Gastrocnemius medialis (tissue), 4 donors: ENCODE measurements around the gene WWOX. TPM values are rescaled to one million over a fixed set of nuclear protein-coding genes. Genes with fewer than 3 reads are reported as not detected.

Experiments used
- ATAC-seq, 2 donors: fragments of 150-250 bp; one replicate each; pipeline ENCODE4 v1.9.1; 2016
- DNase-seq, 2 donors: peaks; one replicate each; pipeline ENCODE4 v3.0.0-alpha.2; 2019
- H3K27ac ChIP-seq, 4 donors: fragments of 200-600 bp; sonication (generic); 1 replicate in 1 of 4; 2 replicates in 3 of 4; pipeline ENCODE4 v1.5.1; 2016 to 2018; ENCODE audit warnings: mild to moderate bottlenecking in 2 of 4, moderate library complexity in 1 of 4
- H3K27me3 ChIP-seq, 3 donors: fragments of 200-600 bp; sonication (generic) in 2 of 3; 1 replicate in 1 of 3; 2 replicates in 2 of 3; pipeline versions ENCODE4 v1.5.1 to v1.6.0; 2016 to 2019; ENCODE audit warnings: mild to moderate bottlenecking in 1 of 3, moderate library complexity in 1 of 3
- H3K36me3 ChIP-seq, 2 donors: fragments of 200-600 bp; sonication (generic) in 1 of 2; one replicate each; pipeline ENCODE4 v1.5.1; 2017 to 2018
- H3K4me1 ChIP-seq, 2 donors: fragments of 200-600 bp; sonication (generic) in 1 of 2; one replicate each; pipeline ENCODE4 v1.5.1; 2016 to 2017; ENCODE audit warnings: mild to moderate bottlenecking in 2 of 2
- H3K4me3 ChIP-seq, 4 donors: fragments of 200-600 bp; sonication (generic) in 3 of 4; 1 replicate in 1 of 4; 2 replicates in 3 of 4; pipeline ENCODE4 v1.5.1; 2016 to 2019; ENCODE audit warnings: mild to moderate bottlenecking in 2 of 4
- H3K9me3 ChIP-seq, 3 donors: fragments of 200-600 bp; sonication (generic) in 2 of 3; 1 replicate in 1 of 3; 2 replicates in 2 of 3; pipeline ENCODE4 v1.5.1; 2016 to 2019
- POLR2A ChIP-seq, 2 donors: fragments of 450-650 bp; IDR thresholded peaks; one replicate each; pipeline ENCODE4 v1.6.1; 2017; ENCODE audit warnings: antibody characterized with exemption in 2 of 2, mild to moderate bottlenecking in 2 of 2, moderate library complexity in 2 of 2
- in situ Hi-C, 4 donors: fragments of 200-750 bp; cut with MboI; loops; one replicate each; pipeline versions ENCODE4 v1.15.0 to v1.8.0; 2017; ENCODE audit warnings: low sequenced_read_pairs in 4 of 4
- intact Hi-C: fragments of 100-400 bp; cut with DNase I; formaldehyde crosslinking; loops from one replicate; pipeline ENCODE4 v1.15.1; 2023; ENCODE audit warnings: low total_unique reads
- total RNA-seq, 4 donors: library from RNA; depleted of rRNA; stranded (reverse); fragments of >200 nt; gene quantifications; one replicate each; pipeline versions ENCODE4 v1.1.0 to v1.2.3, GENCODE V29; 2016
- TF ChIP-seq, protein P1 (sequence below), 5 experiments: fragments of 450-650 bp in 3 of 5; fragments of 200-600 bp in 2 of 5; sonication (generic) in 2 of 5; IDR thresholded peaks in 4 of 5; conservative IDR thresholded peaks in 1 of 5; 1 replicate in 4 of 5; 2 replicates in 1 of 5; pipeline ENCODE4 v1.5.1; 2016 to 2019; ENCODE audit warnings: antibody characterized with exemption in 5 of 5, mild to moderate bottlenecking in 3 of 5, moderate library complexity in 3 of 5

WWOX gene
- total RNA-seq, 4 donors from 2014 or later = 3.3 to 13.0 (median 6.0) TPM

GRCh38 chr16:78619811-78620210 lies 520.4 kb downstream of the WWOX start:
- intact Hi-C loops = loop anchor here (10.0 kb wide), 1 partner anchor 155 kb away; no protein-coding TSS in a partner anchor
- TF ChIP-seq POLR2A (IDR thresholded peaks at IDR 0.05) = no peak
- TF ChIP-seq, protein P1, sequence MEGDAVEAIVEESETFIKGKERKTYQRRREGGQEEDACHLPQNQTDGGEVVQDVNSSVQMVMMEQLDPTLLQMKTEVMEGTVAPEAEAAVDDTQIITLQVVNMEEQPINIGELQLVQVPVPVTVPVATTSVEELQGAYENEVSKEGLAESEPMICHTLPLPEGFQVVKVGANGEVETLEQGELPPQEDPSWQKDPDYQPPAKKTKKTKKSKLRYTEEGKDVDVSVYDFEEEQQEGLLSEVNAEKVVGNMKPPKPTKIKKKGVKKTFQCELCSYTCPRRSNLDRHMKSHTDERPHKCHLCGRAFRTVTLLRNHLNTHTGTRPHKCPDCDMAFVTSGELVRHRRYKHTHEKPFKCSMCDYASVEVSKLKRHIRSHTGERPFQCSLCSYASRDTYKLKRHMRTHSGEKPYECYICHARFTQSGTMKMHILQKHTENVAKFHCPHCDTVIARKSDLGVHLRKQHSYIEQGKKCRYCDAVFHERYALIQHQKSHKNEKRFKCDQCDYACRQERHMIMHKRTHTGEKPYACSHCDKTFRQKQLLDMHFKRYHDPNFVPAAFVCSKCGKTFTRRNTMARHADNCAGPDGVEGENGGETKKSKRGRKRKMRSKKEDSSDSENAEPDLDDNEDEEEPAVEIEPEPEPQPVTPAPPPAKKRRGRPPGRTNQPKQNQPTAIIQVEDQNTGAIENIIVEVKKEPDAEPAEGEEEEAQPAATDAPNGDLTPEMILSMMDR (IDR thresholded peaks at IDR 0.05 in 4 of 5, conservative IDR thresholded peaks at IDR 0.05 in 1 of 5) = no peak
- in situ Hi-C loops = no loop called here
- H3K4me3 ChIP-seq = no peak overlapping the region
- H3K9me3 ChIP-seq = no peaks in the 10 kb centered on the region
- ATAC-seq (no peak), DNase-seq (no peak)
- no peaks in the 10 kb centered on the region for H3K36me3 ChIP-seq
- no peaks in the 10 kb centered on the region for H3K27me3 ChIP-seq
- no peaks in the 10 kb centered on the region for H3K4me1 ChIP-seq
- no peak overlapping the region for H3K27ac ChIP-seq

DNA sequence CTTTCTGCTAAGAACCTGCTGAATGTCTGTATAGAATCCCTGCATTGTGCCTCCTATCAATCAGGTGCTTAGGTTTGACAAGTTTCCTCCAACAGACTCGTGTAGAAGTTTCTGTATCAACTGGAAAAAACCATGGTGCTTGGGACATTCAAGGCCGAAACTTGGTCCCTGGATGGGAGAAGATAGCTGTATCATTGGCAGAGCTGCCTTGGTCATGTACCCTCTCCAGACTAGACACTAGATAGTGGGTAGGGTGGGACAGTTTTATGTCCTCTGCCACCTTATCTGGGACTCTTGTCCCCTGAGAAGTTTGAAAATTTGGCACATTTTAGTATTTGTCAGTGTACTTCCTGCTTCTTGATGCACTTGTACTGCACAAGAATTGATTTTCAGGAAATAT lies 520.8 kb downstream of the WWOX start:
- in situ Hi-C loops = no loop called here

GRCh38 chr16:78623796-78624195 lies 524.3 kb downstream of the WWOX start:
- Histone ChIP-seq H3K27ac (no peak overlapping the region), H3K4me1 (peaks cover 3 to 11% of the 10 kb centered on the region in 2 donors), H3K36me3 (no peaks in the 10 kb centered on the region), H3K27me3 (no peaks in the 10 kb centered on the region), H3K4me3 (no peak overlapping the region), H3K9me3 (no peaks in the 10 kb centered on the region)
- TF ChIP-seq, protein P1 (IDR thresholded peaks at IDR 0.05 in 4 of 5, conservative IDR thresholded peaks at IDR 0.05 in 1 of 5) = no peak
- no peak for TF ChIP-seq POLR2A (IDR thresholded peaks at IDR 0.05)
- DNase-seq (no peak), ATAC-seq (no peak)
- in situ Hi-C loops = no loop called here
- intact Hi-C loops = loop anchor here (10.0 kb wide), 1 partner anchor 151 kb away; no protein-coding TSS in a partner anchor

More for the DNA sequence above, 520.8 kb downstream of the WWOX start:
- no peak for TF ChIP-seq POLR2A (IDR thresholded peaks at IDR 0.05)
- TF ChIP-seq, protein P1 (IDR thresholded peaks at IDR 0.05 in 4 of 5, conservative IDR thresholded peaks at IDR 0.05 in 1 of 5) = no peak
- Histone ChIP-seq H3K27me3 (no peaks in the 10 kb centered on the region), H3K4me3 (no peak overlapping the region), H3K9me3 (no peaks in the 10 kb centered on the region), H3K36me3 (no peaks in the 10 kb centered on the region), H3K4me1 (peaks cover 0 to 4% of the 10 kb centered on the region in 2 donors), H3K27ac (no peak overlapping the region)
- no peak for ATAC-seq
- intact Hi-C loops = loop anchor here (10.0 kb wide), 1 partner anchor 155 kb away; no protein-coding TSS in a partner anchor
- DNase-seq = no peak

GRCh38 chr16:78624366-78624765 lies 524.9 kb downstream of the WWOX start:
- H3K36me3 ChIP-seq = no peaks in the 10 kb centered on the region
- DNase-seq (no peak), ATAC-seq (no peak)
- in situ Hi-C loops (no loop called here), intact Hi-C loops (loop anchor here (10.0 kb wide), 1 partner anchor 150 kb away; no protein-coding TSS in a partner anchor)
- H3K27ac ChIP-seq = no peak overlapping the region
- H3K9me3 ChIP-seq = no peaks in the 10 kb centered on the region
- no peak overlapping the region for H3K4me3 ChIP-seq
- peaks cover 8 to 14% of the 10 kb centered on the region in 2 donors for H3K4me1 ChIP-seq
- H3K27me3 ChIP-seq = no peaks in the 10 kb centered on the region
- TF ChIP-seq POLR2A (IDR thresholded peaks at IDR 0.05) = no peak
- TF ChIP-seq, protein P1 (IDR thresholded peaks at IDR 0.05 in 4 of 5, conservative IDR thresholded peaks at IDR 0.05 in 1 of 5) = no peak
